HG03095 (cell line): ENCODE data around the gene ARHGAP40.
"Not testable (repeated sequence)": the region's sequence is repeated elsewhere in the genome, so short reads cannot be mapped to it uniquely, and the experiment has no call there.

ENCODE experiments used
- ATAC-seq: cut with Tn5 transposase; IDR thresholded peaks from one replicate; pipeline ENCODE4 v1.9.1; 2021; ENCODE audit warnings: moderate library complexity; ENCODE audit not compliant: unreplicated experiment

The ARHGAP40 gene

GRCh38 chr20:38586181-38586525 lies 15.5 kb upstream of the ARHGAP40 start:
- ATAC-seq: no peak

- no peak for ATAC-seq
Measured at GRCh38 chr20:38588303-38588702, 13.3 kb upstream of the ARHGAP40 start.

- ATAC-seq: no peak
Measured at GRCh38 chr20:38589351-38589750, 12.3 kb upstream of the ARHGAP40 start.

GRCh38 chr20:38589967-38590675 lies 11.5 kb upstream of the ARHGAP40 start:
- no peak for ATAC-seq

GRCh38 chr20:38590676-38591473 lies 10.7 kb upstream of the ARHGAP40 start:
- ATAC-seq: no peak

- ATAC-seq: no peak
Measured at GRCh38 chr20:38591474-38592410, 9.9 kb upstream of the ARHGAP40 start.

GRCh38 chr20:38592411-38592790 lies 9.2 kb upstream of the ARHGAP40 start:
- ATAC-seq: not testable (repeated sequence)

GRCh38 chr20:38594281-38594680 lies 7.3 kb upstream of the ARHGAP40 start:
- ATAC-seq: not testable (repeated sequence)

GRCh38 chr20:38595886-38596285 lies 5.7 kb upstream of the ARHGAP40 start:
- ATAC-seq: not testable (repeated sequence)

GRCh38 chr20:38599410-38599882 lies 2.2 kb upstream of the ARHGAP40 start:
- ATAC-seq: no peak

- no peak for ATAC-seq
Measured at GRCh38 chr20:38600057-38600456, 1.6 kb upstream of the ARHGAP40 start.

- ATAC-seq: no peak
Measured at GRCh38 chr20:38602185-38602581, 574 bp downstream of the ARHGAP40 start.

- no peak for ATAC-seq
Measured at GRCh38 chr20:38603286-38603685, 1.7 kb downstream of the ARHGAP40 start.

- no peak for ATAC-seq
Measured at GRCh38 chr20:38604873-38605303, 3.3 kb downstream of the ARHGAP40 start.

GRCh38 chr20:38607351-38607750 lies 5.7 kb downstream of the ARHGAP40 start:
- no peak for ATAC-seq

GRCh38 chr20:38608188-38608587 lies 6.6 kb downstream of the ARHGAP40 start:
- no peak for ATAC-seq

GRCh38 chr20:38609815-38610214 lies 8.2 kb downstream of the ARHGAP40 start:
- ATAC-seq: no peak

GRCh38 chr20:38610521-38610920 lies 8.9 kb downstream of the ARHGAP40 start:
- no peak for ATAC-seq

- ATAC-seq: no peak
Measured at GRCh38 chr20:38612751-38613515, 11.3 kb downstream of the ARHGAP40 start.

GRCh38 chr20:38615283-38615682 lies 13.7 kb downstream of the ARHGAP40 start:
- ATAC-seq: no peak
